Gastrocnemius medialis (tissue), 4 donors: ENCODE measurements around the gene PLBD2. TPM values are rescaled to one million over a fixed set of nuclear protein-coding genes. Genes with fewer than 3 reads are reported as not detected.
A peak's percentile ranks its signal among the peaks of the same experiment; 100 is the strongest.

Source experiments
- ATAC-seq, 2 donors: fragments of 150-250 bp; one replicate each; pipeline ENCODE4 v1.9.1; 2016
- DNase-seq, 2 donors: peaks; one replicate each; pipeline ENCODE4 v3.0.0-alpha.2; 2019
- H3K27ac ChIP-seq, 4 donors: fragments of 200-600 bp; sonication (generic); 1 replicate in 1 of 4; 2 replicates in 3 of 4; pipeline ENCODE4 v1.5.1; 2016 to 2018; ENCODE audit warnings: mild to moderate bottlenecking in 2 of 4, moderate library complexity in 1 of 4
- H3K27me3 ChIP-seq, 3 donors: fragments of 200-600 bp; sonication (generic) in 2 of 3; 1 replicate in 1 of 3; 2 replicates in 2 of 3; pipeline versions ENCODE4 v1.5.1 to v1.6.0; 2016 to 2019; ENCODE audit warnings: mild to moderate bottlenecking in 1 of 3, moderate library complexity in 1 of 3
- H3K36me3 ChIP-seq, 2 donors: fragments of 200-600 bp; sonication (generic) in 1 of 2; one replicate each; pipeline ENCODE4 v1.5.1; 2017 to 2018
- H3K4me1 ChIP-seq, 2 donors: fragments of 200-600 bp; sonication (generic) in 1 of 2; one replicate each; pipeline ENCODE4 v1.5.1; 2016 to 2017; ENCODE audit warnings: mild to moderate bottlenecking in 2 of 2
- H3K4me3 ChIP-seq, 4 donors: fragments of 200-600 bp; sonication (generic) in 3 of 4; 1 replicate in 1 of 4; 2 replicates in 3 of 4; pipeline ENCODE4 v1.5.1; 2016 to 2019; ENCODE audit warnings: mild to moderate bottlenecking in 2 of 4
- H3K9me3 ChIP-seq, 3 donors: fragments of 200-600 bp; sonication (generic) in 2 of 3; 1 replicate in 1 of 3; 2 replicates in 2 of 3; pipeline ENCODE4 v1.5.1; 2016 to 2019
- CTCF ChIP-seq, 5 experiments: fragments of 450-650 bp in 3 of 5; fragments of 200-600 bp in 2 of 5; sonication (generic) in 2 of 5; IDR thresholded peaks in 4 of 5; conservative IDR thresholded peaks in 1 of 5; 1 replicate in 4 of 5; 2 replicates in 1 of 5; pipeline ENCODE4 v1.5.1; 2016 to 2019; ENCODE audit warnings: antibody characterized with exemption in 5 of 5, mild to moderate bottlenecking in 3 of 5, moderate library complexity in 3 of 5
- POLR2A ChIP-seq, 2 donors: fragments of 450-650 bp; IDR thresholded peaks; one replicate each; pipeline ENCODE4 v1.6.1; 2017; ENCODE audit warnings: antibody characterized with exemption in 2 of 2, mild to moderate bottlenecking in 2 of 2, moderate library complexity in 2 of 2
- in situ Hi-C, 4 donors: fragments of 200-750 bp; cut with MboI; loops; one replicate each; pipeline versions ENCODE4 v1.15.0 to v1.8.0; 2017; ENCODE audit warnings: low sequenced_read_pairs in 4 of 4
- intact Hi-C: fragments of 100-400 bp; cut with DNase I; formaldehyde crosslinking; loops from one replicate; pipeline ENCODE4 v1.15.1; 2023; ENCODE audit warnings: low total_unique reads
- total RNA-seq, 4 donors: library from RNA; depleted of rRNA; stranded (reverse); fragments of >200 nt; gene quantifications; one replicate each; pipeline versions ENCODE4 v1.1.0 to v1.2.3, GENCODE V29; 2016

Gene PLBD2
- total RNA-seq, 4 donors from 2014 or later, result 12.0 to 28.9 (median 26.8) TPM

- Histone ChIP-seq H3K4me1 (peaks cover 0 to 8% of the 10 kb centered on the region in 2 donors), H3K9me3 (no peaks in the 10 kb centered on the region), H3K27me3 (no peaks in the 10 kb centered on the region), H3K36me3 (no peaks in the 10 kb centered on the region), H3K27ac (peak within 1 kb of the TSS in 2 of 4 donors; percentile 24 to 48), H3K4me3 (peak within 1 kb of the TSS; percentile 34 to 56 (median 43))
- intact Hi-C loops, result no loop called here
- in situ Hi-C loops, result loop anchor here in 1 of 4 donors (10.0 kb wide), 1 partner anchor 107 kb away; no protein-coding TSS in a partner anchor
- ATAC-seq (peak; percentile 60 to 71), DNase-seq (peak; percentile 26 to 52)
- TF ChIP-seq CTCF (IDR thresholded peaks at IDR 0.05 in 4 of 5, conservative IDR thresholded peaks at IDR 0.05 in 1 of 5) (no peak), POLR2A (IDR thresholded peaks at IDR 0.05) (peak in 1 of 2 donors; percentile 15)
These were observed 63.9 kb downstream of the PLBD2 start, which contains the start of gene SDSL for GRCh38 chr12:113422030-113422885. Gene SDSL (plus strand): TSS chr12:113422380. CDS start chr12:113427983, 5,603 bp downstream.

GRCh38 chr12:113422886-113423669 is 64.7 kb downstream of the PLBD2 start:
- no peaks in the 10 kb centered on the region for H3K36me3 ChIP-seq
- no peaks in the 10 kb centered on the region for H3K9me3 ChIP-seq
- intact Hi-C loops (no loop called here), in situ Hi-C loops (loop anchor here in 1 of 4 donors (10.0 kb wide), 1 partner anchor 108 kb away; no protein-coding TSS in a partner anchor)
- TF ChIP-seq POLR2A (IDR thresholded peaks at IDR 0.05) (no peak), CTCF (IDR thresholded peaks at IDR 0.05 in 4 of 5, conservative IDR thresholded peaks at IDR 0.05 in 1 of 5) (no peak)
- ATAC-seq (no peak), DNase-seq (no peak)
- no peak overlapping the region for H3K27ac ChIP-seq
- H3K27me3 ChIP-seq, result no peaks in the 10 kb centered on the region
- peak overlapping the region in 3 of 4 donors; percentile 41 to 56 (median 45) for H3K4me3 ChIP-seq
- H3K4me1 ChIP-seq, result peaks cover 0 to 8% of the 10 kb centered on the region in 2 donors

GRCh38 chr12:113424456-113424855 is 66.1 kb downstream of the PLBD2 start:
- Histone ChIP-seq H3K4me3 (no peak overlapping the region), H3K36me3 (no peaks in the 10 kb centered on the region), H3K9me3 (no peaks in the 10 kb centered on the region), H3K4me1 (peaks cover 0 to 8% of the 10 kb centered on the region in 2 donors), H3K27ac (no peak overlapping the region), H3K27me3 (no peaks in the 10 kb centered on the region)
- intact Hi-C loops, result loop anchor here (2.0 kb wide), 1 partner anchor 228 kb away; no protein-coding TSS in a partner anchor
- DNase-seq (no peak), ATAC-seq (no peak)
- TF ChIP-seq POLR2A (IDR thresholded peaks at IDR 0.05) (no peak), CTCF (IDR thresholded peaks at IDR 0.05 in 4 of 5, conservative IDR thresholded peaks at IDR 0.05 in 1 of 5) (no peak)
- in situ Hi-C loops, result loop anchor here in 1 of 4 donors (10.0 kb wide), 1 partner anchor 110 kb away; no protein-coding TSS in a partner anchor

GRCh38 chr12:113424915-113425823 is 66.8 kb downstream of the PLBD2 start:
- H3K27me3 ChIP-seq, result no peaks in the 10 kb centered on the region
- H3K4me3 ChIP-seq, result no peak overlapping the region
- DNase-seq (peak in 1 of 2 donors; percentile 41), ATAC-seq (peak; percentile 52 to 71)
- TF ChIP-seq POLR2A (IDR thresholded peaks at IDR 0.05) (no peak), CTCF (IDR thresholded peaks at IDR 0.05 in 4 of 5, conservative IDR thresholded peaks at IDR 0.05 in 1 of 5) (peak; percentile 50 to 81 (median 73))
- in situ Hi-C loops (loop anchor here in 2 of 4 donors (10.0 to 25.0 kb wide), 2 partner anchors 110 to 113 kb away; no protein-coding TSS in a partner anchor), intact Hi-C loops (loop anchor here (1.0 to 2.0 kb wide), 2 partner anchors 113 to 228 kb away; no protein-coding TSS in a partner anchor)
- H3K9me3 ChIP-seq, result no peaks in the 10 kb centered on the region
- no peak overlapping the region for H3K27ac ChIP-seq
- peaks cover 0 to 8% of the 10 kb centered on the region in 2 donors for H3K4me1 ChIP-seq
- no peaks in the 10 kb centered on the region for H3K36me3 ChIP-seq
